H1 (cell line): ENCODE measurements around the gene BMPR1A. TPM values are rescaled to one million over a fixed set of nuclear protein-coding genes. Genes with fewer than 3 reads are reported as not detected.

ENCODE experiments used
- CTCF ChIA-PET: fragments of 300-600 bp; sonication (Branson Sonifier 250); formaldehyde crosslinking; loops from one replicate; lab custom pipeline; 2021; ENCODE audit not compliant: partially characterized antibody; lab: Charles Lee
- POLR2A ChIA-PET: fragments of 300-600 bp; sonication (Branson Sonifier 250); formaldehyde crosslinking; loops from one replicate; lab custom pipeline; 2021; ENCODE audit warnings: inconsistent platforms; ENCODE audit not compliant: partially characterized antibody; lab: Charles Lee
- DNase-seq, 2 experiments: peaks; one replicate each; pipeline versions ENCODE4 v3.0.0 to v3.0.0-alpha.2; 2010 to 2022; ENCODE audit warnings: low spot score in 2 of 2, low read depth in 1 of 2, mixed read lengths in 1 of 2
- FAIRE-seq: peaks from 2 replicates; lab custom pipeline; 2011; peaks lifted over from hg19 to GRCh38; lab: Jason Lieb, UNC
- H2AFZ ChIP-seq: 2 replicates; pipeline ENCODE4 v1.8.1; 2012; ENCODE audit warnings: low read length, inconsistent platforms
- H2AK5ac ChIP-seq: 2 replicates; pipeline ENCODE4 v1.6.1; 2013; ENCODE audit warnings: low read depth, low read length
- H2BK120ac ChIP-seq: replicated peaks from 2 replicates; pipeline ENCODE3; 2013; ENCODE audit warnings: low read depth, low read length, inconsistent platforms
- H2BK12ac ChIP-seq: 2 replicates; pipeline ENCODE4 v1.6.1; 2013; ENCODE audit warnings: low read depth, low read length
- H2BK15ac ChIP-seq: 2 replicates; pipeline ENCODE4 v1.6.1; 2013; ENCODE audit warnings: low read length
- H2BK20ac ChIP-seq: 2 replicates; pipeline ENCODE4 v1.6.1; 2013; ENCODE audit warnings: low read length
- H2BK5ac ChIP-seq: 2 replicates; pipeline ENCODE4 v1.6.1; 2013; ENCODE audit warnings: low read depth, low read length
- H3K14ac ChIP-seq: 2 replicates; pipeline ENCODE4 v1.6.1; 2013; ENCODE audit warnings: inconsistent platforms; ENCODE audit not compliant: insufficient read length
- H3K18ac ChIP-seq: 2 replicates; pipeline ENCODE4 v1.6.1; 2013; ENCODE audit warnings: low read length; ENCODE audit errors: extremely low read depth
- H3K23ac ChIP-seq: 2 replicates; pipeline ENCODE4 v1.6.1; 2013; ENCODE audit warnings: inconsistent platforms; ENCODE audit not compliant: insufficient read length
- H3K23me2 ChIP-seq: 2 replicates; pipeline ENCODE4 v1.6.1; 2013; ENCODE audit warnings: low read depth, low read length
- H3K27ac ChIP-seq: 2 replicates; pipeline ENCODE4 v1.6.1; 2011; ENCODE audit warnings: low read depth, low read length, inconsistent platforms
- H3K27me3 ChIP-seq, 4 experiments: replicated peaks in 1 of 4; 1 replicate in 1 of 4; 2 replicates in 3 of 4; pipeline versions ENCODE4 v1.6.1 to v1.8.1; 2011 to 2013; ENCODE audit warnings: low read length in 3 of 4, mild to moderate bottlenecking in 3 of 4, inconsistent platforms in 2 of 4, mixed read lengths in 2 of 4, moderate library complexity in 1 of 4; ENCODE audit not compliant: control insufficient read depth in 3 of 4, insufficient read depth in 3 of 4; ENCODE audit errors: extremely low read depth in 1 of 4
- H3K36me3 ChIP-seq, 4 experiments: 2 replicates each; pipeline versions ENCODE4 v1.6.1 to v1.8.1; 2011 to 2013; ENCODE audit warnings: mild to moderate bottlenecking in 4 of 4, low read length in 3 of 4, moderate library complexity in 2 of 4, control low read depth in 1 of 4, inconsistent platforms in 1 of 4; ENCODE audit not compliant: insufficient read depth in 4 of 4, control insufficient read depth in 2 of 4
- H3K4ac ChIP-seq: replicated peaks from 2 replicates; pipeline ENCODE3; 2013; ENCODE audit warnings: low read length, low read depth, mixed read lengths, inconsistent platforms; ENCODE audit not compliant: insufficient read length
- H3K4me1 ChIP-seq, 4 experiments: replicated peaks in 1 of 4; 1 replicate in 1 of 4; 2 replicates in 3 of 4; pipeline versions ENCODE4 v1.6.1 to v1.8.1; 2011 to 2013; ENCODE audit warnings: low read length in 3 of 4, inconsistent platforms in 2 of 4, mixed read lengths in 1 of 4; ENCODE audit not compliant: insufficient read depth in 4 of 4, control insufficient read depth in 3 of 4
- H3K4me2 ChIP-seq, 2 experiments: 2 replicates each; pipeline versions ENCODE4 v1.6.1 to v1.8.1; 2011 to 2013; ENCODE audit warnings: low read depth in 2 of 2, low read length in 2 of 2, control low read depth in 1 of 2, inconsistent platforms in 1 of 2, mild to moderate bottlenecking in 1 of 2; ENCODE audit not compliant: insufficient read depth in 1 of 2
- H3K4me3 ChIP-seq, 4 experiments: fragments of 200-600, 300-600 bp in 1 of 4; sonication (generic), shearing (Covaris generic), sonication (Bioruptor Twin) in 1 of 4; 2 replicates each; pipeline versions ENCODE4 v1.5.1 to v1.8.1; 2011 to 2016; ENCODE audit warnings: low read length in 4 of 4, low read depth in 3 of 4, control low read depth in 2 of 4, inconsistent platforms in 2 of 4, mild to moderate bottlenecking in 2 of 4, mixed read lengths in 1 of 4, moderate library complexity in 1 of 4; ENCODE audit not compliant: insufficient read depth in 2 of 4; ENCODE audit errors: extremely low read depth in 1 of 4
- H3K56ac ChIP-seq: replicated peaks from 2 replicates; pipeline ENCODE3; 2013; ENCODE audit warnings: low read depth, mild to moderate bottlenecking, mixed read lengths, low read length, inconsistent platforms; ENCODE audit not compliant: insufficient read length
- H3K79me1 ChIP-seq: 2 replicates; pipeline ENCODE4 v1.6.1; 2013; ENCODE audit warnings: low read depth, low read length, control low read depth
- H3K79me2 ChIP-seq, 2 experiments: 2 replicates each; pipeline versions ENCODE4 v1.6.1 to v1.8.1; 2012 to 2013; ENCODE audit warnings: low read length in 2 of 2, mild to moderate bottlenecking in 2 of 2, inconsistent platforms in 1 of 2; ENCODE audit not compliant: insufficient read depth in 2 of 2, control insufficient read depth in 1 of 2
- H3K9ac ChIP-seq, 4 experiments: replicated peaks in 1 of 4; 1 replicate in 1 of 4; 2 replicates in 3 of 4; pipeline versions ENCODE4 v1.6.1 to v1.8.1; 2011 to 2013; ENCODE audit warnings: low read depth in 3 of 4, low read length in 3 of 4, control low read depth in 2 of 4, mild to moderate bottlenecking in 2 of 4, moderate library complexity in 2 of 4, inconsistent platforms in 1 of 4; ENCODE audit errors: extremely low read depth in 1 of 4
- H3K9me3 ChIP-seq, 2 experiments: 2 replicates each; pipeline versions ENCODE4 v1.6.1 to v1.8.1; 2012 to 2013; ENCODE audit warnings: mild to moderate bottlenecking in 2 of 2, moderate library complexity in 2 of 2, control low read depth in 1 of 2, inconsistent platforms in 1 of 2, low read depth in 1 of 2, low read length in 1 of 2, mixed read lengths in 1 of 2; ENCODE audit not compliant: insufficient read depth in 2 of 2
- H4K20me1 ChIP-seq, 2 experiments: replicated peaks in 1 of 2; 2 replicates each; pipeline versions ENCODE3 to v1.8.1; 2011 to 2013; ENCODE audit warnings: inconsistent platforms in 2 of 2, low read length in 2 of 2, mild to moderate bottlenecking in 1 of 2; ENCODE audit not compliant: insufficient read depth in 2 of 2, control insufficient read depth in 1 of 2
- H4K5ac ChIP-seq: 2 replicates; pipeline ENCODE4 v1.6.1; 2013; ENCODE audit warnings: low read length, low read depth, mixed read lengths, inconsistent platforms; ENCODE audit not compliant: insufficient read length
- H4K8ac ChIP-seq: 2 replicates; pipeline ENCODE4 v1.8.0; 2013; ENCODE audit warnings: mild to moderate bottlenecking, moderate library complexity, low read length, inconsistent platforms; ENCODE audit not compliant: insufficient read depth; ENCODE audit errors: extremely low read depth
- H4K91ac ChIP-seq: replicated peaks from 2 replicates; pipeline ENCODE3; 2013; ENCODE audit warnings: low read length, mixed read lengths, inconsistent platforms; ENCODE audit not compliant: insufficient read length
- CBX8 ChIP-seq: fragments of 300-800, 300-1000 bp; sonication (generic); IDR thresholded peaks from 2 replicates; pipeline ENCODE4 v1.7.1; 2016; ENCODE audit warnings: low read depth, low read length, borderline replicate concordance
- NRF1 ChIP-seq: IDR thresholded peaks from 2 replicates; pipeline ENCODE4 v1.6.1; 2011; ENCODE audit warnings: mild to moderate bottlenecking, low read depth, low read length, improper control_type of control experiment
- POLR2A ChIP-seq, 2 experiments: IDR thresholded peaks; 1 replicate in 1 of 2; 2 replicates in 1 of 2; pipeline ENCODE4 v1.6.1; 2011; ENCODE audit warnings: low read depth in 2 of 2, low read length in 2 of 2, mild to moderate bottlenecking in 2 of 2; ENCODE audit errors: control extremely low read depth in 1 of 2
- WGBS, 2 experiments: shearing (Covaris generic) in 1 of 2; methylation state at CpG; one replicate each; pipeline versions ENCODE4 v1.1.6 to v1.1.7; 2013 to 2015; ENCODE audit warnings: low lambda C conversion rate in 2 of 2, mixed read lengths in 2 of 2, inconsistent platforms in 1 of 2, low coverage in 1 of 2, missing lambda C conversion rate in 1 of 2; ENCODE audit not compliant: insufficient replicate concordance in 2 of 2, insufficient coverage in 1 of 2, insufficient read length in 1 of 2; ENCODE audit errors: extremely low coverage in 1 of 2, missing lambda C conversion rate in 1 of 2; 5-methylcytosine and 5-hydroxymethylcytosine counted together
- polyA plus RNA-seq, 7 experiments: library from polyadenylated mRNA; depleted of rRNA in 3 of 7; stranded (reverse) in 5 of 7; unstranded in 2 of 7; fragments of >200 nt in 5 of 7; fragments of 200-250 nt in 2 of 7; gene quantifications; 1 replicate in 5 of 7; 2 replicates in 1 of 7; 4 replicates in 1 of 7; pipeline versions ENCODE4 v1.2.1 to v1.2.3, GENCODE V29; 2011 to 2013; ENCODE audit warnings: missing spikeins in 2 of 7, mixed read lengths in 2 of 7
- total RNA-seq: library from RNA; stranded (reverse); fragmentation: NEBNext Ultra II Directional; extraction: Animal tissue kit (Norgen Biotek cat#: 25700); gene quantifications from 2 replicates; pipeline ENCODE4 v1.2.1, GENCODE V29; 2021

The BMPR1A gene
- total and polyA plus RNA-seq, 2 of the 8 experiments (the other 6 are each of a cell fraction or from before 2014, with no cell fraction given) = 34.4 to 129 TPM

- no peak overlapping the region for H3K4me2 ChIP-seq
- H2AFZ ChIP-seq = no peak overlapping the region
- no peak overlapping the region for H2BK120ac ChIP-seq
- H4K20me1 ChIP-seq = peaks cover 20 to 21% of the 10 kb centered on the region in 2 experiments
- no peak overlapping the region for H3K56ac ChIP-seq
- H3K27me3 ChIP-seq = no peaks in the 10 kb centered on the region
- no peak overlapping the region for H2BK20ac ChIP-seq
- H4K5ac ChIP-seq = no peak overlapping the region
- no peak overlapping the region for H3K14ac ChIP-seq
- DNase-seq (no peak), FAIRE-seq (no peak)
- H3K4ac ChIP-seq = no peak overlapping the region
- CTCF ChIA-PET = interaction anchor here (0.6 to 1.6 kb wide), 5 partner anchors 12 to 126 kb away, joined by 3 to 7 read pairs (median 4); no protein-coding TSS in a partner anchor
- H3K79me1 ChIP-seq = peaks cover 5% of the 10 kb centered on the region; the same call in 1 of the 2 replicates
- H3K4me1 ChIP-seq = peaks cover 8 to 25% (median 16%) of the 10 kb centered on the region in 4 experiments
- H3K23ac ChIP-seq = no peak overlapping the region
- H3K9ac ChIP-seq = no peak overlapping the region
- H2BK15ac ChIP-seq = no peak overlapping the region
- 91% methylated on average over 5 of the region's 6 CpGs; no CpG with 5 or more reads in 1 of the 2 experiments for WGBS, 2 experiments
- H3K79me2 ChIP-seq = peaks cover 41 to 100% of the 10 kb centered on the region in 2 experiments
- POLR2A ChIA-PET = interaction anchor here (0.9 to 7.0 kb wide), 2 partner anchors 12 to 17 kb away, joined by 3 to 54 read pairs; partner anchors contain the start of gene BMPR1A
- H2BK12ac ChIP-seq = no peak overlapping the region
- no peak overlapping the region for H2AK5ac ChIP-seq
- no peak for TF ChIP-seq NRF1
- no peak for TF ChIP-seq POLR2A (IDR thresholded peaks at IDR 0.05; ENCODE audit: control extremely low read depth in 1 of 2, low read depth in 2 of 2, low read length in 2 of 2)
- no peak for TF ChIP-seq CBX8
- no peak overlapping the region for H4K8ac ChIP-seq
- H3K36me3 ChIP-seq = no peaks in the 10 kb centered on the region
- H3K4me3 ChIP-seq = no peak overlapping the region
- no peaks in the 10 kb centered on the region for H3K23me2 ChIP-seq
- H3K18ac ChIP-seq = no peak overlapping the region
- H2BK5ac ChIP-seq = no peak overlapping the region
- no peaks in the 10 kb centered on the region for H3K9me3 ChIP-seq
- H3K27ac ChIP-seq = no peak overlapping the region
- H4K91ac ChIP-seq = no peak overlapping the region
These were observed 17.1 kb downstream of the BMPR1A start for GRCh38 chr10:86773498-86773897.
